Measurements from ENCODE around the gene NAALADL1.

Gene NAALADL1, protein sequence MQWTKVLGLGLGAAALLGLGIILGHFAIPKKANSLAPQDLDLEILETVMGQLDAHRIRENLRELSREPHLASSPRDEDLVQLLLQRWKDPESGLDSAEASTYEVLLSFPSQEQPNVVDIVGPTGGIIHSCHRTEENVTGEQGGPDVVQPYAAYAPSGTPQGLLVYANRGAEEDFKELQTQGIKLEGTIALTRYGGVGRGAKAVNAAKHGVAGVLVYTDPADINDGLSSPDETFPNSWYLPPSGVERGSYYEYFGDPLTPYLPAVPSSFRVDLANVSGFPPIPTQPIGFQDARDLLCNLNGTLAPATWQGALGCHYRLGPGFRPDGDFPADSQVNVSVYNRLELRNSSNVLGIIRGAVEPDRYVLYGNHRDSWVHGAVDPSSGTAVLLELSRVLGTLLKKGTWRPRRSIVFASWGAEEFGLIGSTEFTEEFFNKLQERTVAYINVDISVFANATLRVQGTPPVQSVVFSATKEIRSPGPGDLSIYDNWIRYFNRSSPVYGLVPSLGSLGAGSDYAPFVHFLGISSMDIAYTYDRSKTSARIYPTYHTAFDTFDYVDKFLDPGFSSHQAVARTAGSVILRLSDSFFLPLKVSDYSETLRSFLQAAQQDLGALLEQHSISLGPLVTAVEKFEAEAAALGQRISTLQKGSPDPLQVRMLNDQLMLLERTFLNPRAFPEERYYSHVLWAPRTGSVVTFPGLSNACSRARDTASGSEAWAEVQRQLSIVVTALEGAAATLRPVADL

DNA sequence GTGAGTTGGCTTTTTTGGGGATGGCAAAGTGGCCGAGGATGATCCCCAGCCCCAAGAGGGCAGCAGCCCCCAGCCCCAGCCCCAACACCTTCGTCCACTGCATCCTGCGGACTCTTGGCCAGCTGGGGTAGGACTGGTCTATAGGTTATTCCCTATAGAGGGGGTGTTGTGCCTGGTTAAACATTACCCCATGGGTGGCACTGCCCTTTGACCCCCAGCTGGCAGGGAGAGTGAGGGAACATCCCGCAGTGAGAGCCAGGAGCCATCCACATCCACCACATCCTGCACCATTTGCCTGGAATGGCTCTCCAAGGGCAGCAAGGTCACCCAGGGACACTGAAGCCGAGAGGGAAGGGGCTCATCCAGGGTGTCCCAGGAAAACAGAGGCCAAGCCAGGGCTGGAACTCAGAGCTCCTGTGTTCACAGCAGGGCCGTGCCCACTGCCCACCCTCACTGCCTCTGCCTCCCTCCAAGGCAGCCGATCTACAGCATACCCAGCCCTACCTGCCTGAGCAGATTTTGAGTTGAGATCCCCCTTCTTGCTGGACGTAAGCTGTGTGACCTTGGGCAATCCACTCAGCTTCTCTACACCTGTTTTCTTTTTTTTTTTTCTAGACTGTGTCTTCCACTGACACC is at the start of gene NAALADL1:
TSS of gene NAALADL1 (minus strand) at position 135 of the 636 bp plus-strand sequence. CDS start at position 103, 32 bp downstream.
- no peak for DNase-seq

DNA sequence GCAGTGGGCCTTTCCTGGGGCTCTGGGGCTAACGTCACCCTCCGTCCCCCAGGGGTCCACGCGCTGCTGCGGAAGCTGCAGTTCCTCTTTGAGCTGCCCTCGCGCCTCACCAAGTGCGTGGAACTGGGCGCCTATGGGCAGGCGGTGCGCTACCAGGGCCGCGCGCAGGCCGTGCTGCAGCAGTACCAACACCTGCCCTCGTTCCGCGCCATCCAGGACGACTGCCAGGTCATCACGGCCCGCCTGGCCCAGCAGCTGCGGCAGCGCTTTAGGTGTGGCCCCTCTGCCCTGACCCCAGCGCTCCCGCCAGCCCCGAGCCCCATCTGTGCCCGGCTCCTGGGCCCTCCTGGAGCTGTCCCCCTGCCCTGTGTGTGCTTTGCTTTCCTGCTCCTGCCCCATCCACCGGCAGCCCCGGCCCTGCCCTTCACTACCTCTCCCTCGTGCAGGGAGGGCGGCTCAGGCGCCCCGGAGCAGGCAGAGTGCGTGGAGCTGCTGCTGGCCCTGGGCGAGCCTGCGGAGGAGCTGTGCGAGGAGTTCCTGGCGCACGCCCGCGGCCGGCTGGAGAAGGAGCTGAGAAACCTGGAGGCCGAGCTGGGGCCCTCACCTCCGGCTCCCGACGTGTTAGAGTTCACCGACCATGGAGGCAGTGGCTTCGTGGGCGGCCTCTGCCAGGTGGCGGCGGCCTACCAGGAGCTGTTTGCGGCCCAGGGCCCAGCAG is 49.6 kb upstream of the NAALADL1 start:
- DNase-seq, result no peak

DNA sequence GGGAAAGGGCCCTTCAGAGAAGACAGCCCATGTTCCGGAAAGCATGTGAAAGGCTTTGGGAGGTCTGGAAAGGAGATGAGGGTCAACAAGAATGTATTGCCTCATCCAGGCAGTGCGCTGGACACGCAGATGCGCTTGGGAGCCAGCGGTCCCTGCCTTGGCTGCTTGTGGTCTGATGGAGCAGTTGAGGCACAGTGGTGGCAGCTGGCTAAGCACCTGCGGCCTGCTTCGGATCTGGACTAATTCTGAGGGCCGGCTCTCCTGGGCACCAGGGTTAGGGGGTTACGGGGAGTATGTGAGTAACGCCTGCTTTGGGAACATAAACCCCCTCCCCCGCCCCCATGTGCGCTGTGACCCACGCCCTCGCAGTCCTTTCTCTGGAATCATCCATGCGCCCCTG is 48.7 kb upstream of the NAALADL1 start:
- no peak for DNase-seq

DNA sequence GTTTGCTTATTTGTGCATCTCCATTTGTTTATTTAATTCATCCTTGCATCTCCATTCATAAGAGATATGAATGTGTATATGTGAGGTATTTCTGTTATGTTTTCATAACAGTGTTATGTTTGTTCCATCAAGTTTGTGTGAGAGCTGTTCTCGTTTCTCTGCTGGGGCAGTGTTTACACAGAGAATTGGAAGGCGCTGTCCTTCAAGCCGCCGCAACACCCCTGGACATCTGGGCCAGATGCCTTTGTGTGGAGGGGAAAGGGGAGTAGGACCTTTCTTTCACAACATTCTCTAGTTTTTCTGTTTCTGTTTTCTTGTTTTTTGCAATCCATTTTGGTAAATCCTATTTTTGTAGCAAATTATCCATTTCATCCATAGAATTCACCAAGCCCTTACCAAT is 46.3 kb upstream of the NAALADL1 start:
- no peak for DNase-seq

DNA sequence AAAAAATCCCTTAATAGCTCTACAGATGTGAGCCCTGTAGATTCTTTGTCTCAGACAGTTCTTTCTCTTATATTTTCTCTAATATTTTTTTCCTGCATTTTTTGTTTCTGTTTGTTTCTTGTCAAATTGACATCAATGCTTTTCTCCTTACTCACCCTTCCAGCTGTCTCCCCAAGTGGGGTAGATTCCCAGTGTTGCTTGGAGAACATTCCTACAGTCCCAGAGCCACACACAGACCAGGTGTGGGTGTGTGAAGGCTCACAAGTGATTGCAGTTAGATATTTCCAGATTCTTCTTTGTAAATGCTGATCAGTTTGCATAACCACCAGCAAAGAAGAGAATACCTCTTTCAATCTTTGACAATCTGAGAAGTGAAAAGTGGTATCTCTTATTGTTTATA is 45.1 kb upstream of the NAALADL1 start:
- DNase-seq, result no peak

DNA sequence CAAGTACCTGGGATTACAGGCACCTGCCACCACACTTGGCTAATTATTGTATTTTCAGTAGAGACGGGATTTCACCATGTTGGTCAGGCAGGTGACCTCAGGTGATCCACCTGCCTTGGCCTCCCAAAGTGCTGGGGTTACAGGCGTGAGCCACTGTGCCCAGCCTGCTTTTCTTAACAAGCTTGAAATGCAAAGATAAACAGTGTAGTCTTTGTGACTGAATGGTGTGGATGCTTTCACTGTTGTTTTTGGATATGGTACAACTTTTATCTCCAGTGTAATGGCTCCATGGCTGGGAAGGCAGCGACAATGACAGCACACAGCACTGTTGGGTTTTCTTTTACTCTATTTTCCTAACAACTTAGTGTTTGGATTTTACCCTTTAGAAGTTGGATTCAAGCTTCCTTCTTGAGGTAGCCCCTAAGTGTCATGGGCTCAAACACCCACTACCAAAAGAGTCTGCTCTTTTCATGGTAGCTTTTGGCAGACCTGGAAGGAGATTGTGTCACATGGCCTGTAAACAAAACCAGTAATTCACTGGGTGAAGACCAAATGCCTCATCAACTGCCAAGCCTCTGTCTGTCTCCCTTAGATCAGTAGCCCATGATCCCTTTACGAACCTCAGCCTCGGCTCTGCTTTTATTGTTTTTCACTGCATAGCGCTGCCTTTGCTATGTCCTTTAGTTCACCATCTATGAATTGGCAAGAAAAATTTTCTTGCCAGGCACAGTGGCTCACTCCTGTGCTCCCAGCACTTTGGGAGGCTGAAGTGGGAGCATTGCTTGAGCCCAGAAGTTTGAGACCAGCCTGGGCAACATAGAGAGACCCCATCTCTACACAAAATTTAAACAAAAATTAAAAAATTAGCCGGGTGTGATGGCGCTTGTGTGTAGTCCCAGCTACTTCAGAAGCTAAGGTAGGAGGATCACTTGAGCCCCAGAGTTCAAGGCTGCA is 44.1 kb upstream of the NAALADL1 start:
- DNase-seq, result no peak

DNA sequence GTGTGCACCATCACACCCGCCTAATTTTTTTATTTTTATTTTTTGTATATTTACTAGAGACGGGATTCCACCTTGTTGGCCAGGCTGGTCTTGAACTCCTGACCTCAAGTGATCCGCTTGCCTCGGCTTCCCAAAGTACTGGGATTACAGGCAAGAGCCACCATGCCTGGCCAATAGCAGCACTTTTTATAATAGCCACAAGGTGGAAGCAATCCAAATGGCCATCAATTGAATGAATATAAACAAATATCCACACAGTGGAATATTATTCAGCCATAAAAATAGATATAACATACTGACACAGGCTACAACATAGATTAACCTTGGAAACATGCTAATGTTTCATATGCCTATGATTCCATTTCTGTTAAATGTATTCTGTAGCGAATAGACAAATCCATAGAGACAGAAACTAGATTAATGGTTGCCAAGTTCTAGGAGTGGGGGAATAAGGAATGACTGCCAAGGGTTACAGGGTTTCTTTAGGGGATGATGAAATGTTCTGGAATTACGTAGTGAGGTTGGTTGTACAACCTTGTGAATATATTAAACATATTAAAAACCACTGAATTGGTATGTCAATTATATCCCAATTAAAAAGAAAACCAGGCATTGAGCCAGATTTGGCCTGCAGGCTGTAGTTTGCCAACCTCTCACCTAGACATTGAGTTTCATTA is 42.5 kb upstream of the NAALADL1 start:
- no peak for DNase-seq

DNA sequence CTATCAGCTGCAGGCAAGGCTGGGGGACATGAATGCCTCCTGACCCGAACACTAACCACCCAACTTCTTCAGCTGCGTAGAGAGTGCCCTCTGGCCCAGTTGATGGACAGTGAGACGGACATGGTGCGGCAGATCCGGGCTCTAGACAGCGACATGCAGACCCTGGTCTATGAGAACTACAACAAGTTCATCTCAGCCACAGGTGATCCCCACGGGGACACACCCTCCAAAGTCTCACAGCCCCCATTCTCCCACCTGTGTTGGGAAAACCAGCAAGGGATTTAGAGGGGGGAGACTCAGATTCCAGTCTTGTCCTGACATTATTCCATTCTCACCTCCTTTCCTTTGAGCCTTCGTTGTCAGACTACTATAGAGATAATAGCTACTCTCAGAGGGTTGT is 38.6 kb upstream of the NAALADL1 start:
- DNase-seq, result no peak

DNA sequence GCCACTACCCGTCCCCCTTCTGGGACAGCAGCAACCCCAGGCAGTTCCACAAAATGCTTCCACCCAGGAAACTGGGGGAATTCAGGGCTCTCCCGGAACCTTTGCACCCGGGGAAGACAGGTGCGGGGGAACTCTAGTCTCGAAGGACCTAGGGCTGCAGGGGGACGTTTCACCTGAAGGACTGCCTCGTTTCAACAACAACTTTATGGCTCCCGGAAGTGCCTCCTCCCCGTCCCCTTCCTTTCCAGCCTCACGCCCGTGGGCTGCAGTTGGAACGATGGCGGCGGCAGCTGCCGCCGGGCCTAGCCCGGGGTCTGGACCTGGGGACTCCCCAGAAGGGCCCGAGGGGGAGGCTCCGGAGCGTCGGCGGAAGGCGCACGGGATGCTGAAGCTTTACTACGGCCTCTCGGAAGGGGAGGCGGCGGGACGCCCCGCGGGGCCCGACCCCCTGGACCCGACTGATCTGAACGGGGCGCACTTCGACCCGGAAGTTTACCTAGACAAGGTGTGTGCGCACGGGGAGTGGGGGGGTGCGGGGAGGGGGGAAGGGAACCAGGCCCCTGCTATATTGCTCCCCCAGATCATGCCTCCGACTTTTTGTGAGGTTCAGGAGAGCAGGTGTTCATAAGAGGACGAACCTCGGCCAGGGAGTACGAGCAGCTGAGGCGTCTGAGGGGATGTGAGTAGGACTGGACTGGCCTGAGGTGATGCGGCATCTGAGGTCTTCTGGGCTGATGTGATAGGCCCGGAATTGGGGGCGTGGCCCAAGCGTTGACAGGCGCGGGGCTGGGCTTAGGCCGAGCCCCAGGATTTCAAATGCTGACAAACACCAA is 37.8 kb upstream of the NAALADL1 start, which contains the start of gene VPS51:
TSS of gene VPS51 (plus strand) at position 241 of the 833 bp plus-strand sequence. CDS start at position 278, 37 bp downstream.
- peak; percentile 94 for DNase-seq

DNA sequence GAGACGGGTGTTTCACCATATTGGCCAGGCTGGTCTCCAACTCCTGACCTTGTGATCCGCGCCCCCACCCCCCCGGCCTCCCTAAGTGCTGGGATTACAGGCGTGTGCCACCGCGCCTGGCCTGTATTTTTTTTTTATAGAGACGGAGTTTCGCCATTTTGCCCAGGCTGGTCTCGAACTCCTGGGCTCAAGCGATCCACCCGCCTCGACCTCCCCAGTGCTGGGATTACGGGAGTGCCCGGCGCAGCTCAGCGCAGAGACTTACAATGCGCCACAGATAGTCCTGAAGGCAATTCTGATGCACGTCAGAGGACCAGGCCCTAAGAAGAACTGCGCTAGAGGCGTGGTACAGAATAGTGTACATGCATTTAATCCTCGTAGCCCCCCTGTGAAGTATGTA is 37.1 kb upstream of the NAALADL1 start:
- DNase-seq, result no peak

DNA sequence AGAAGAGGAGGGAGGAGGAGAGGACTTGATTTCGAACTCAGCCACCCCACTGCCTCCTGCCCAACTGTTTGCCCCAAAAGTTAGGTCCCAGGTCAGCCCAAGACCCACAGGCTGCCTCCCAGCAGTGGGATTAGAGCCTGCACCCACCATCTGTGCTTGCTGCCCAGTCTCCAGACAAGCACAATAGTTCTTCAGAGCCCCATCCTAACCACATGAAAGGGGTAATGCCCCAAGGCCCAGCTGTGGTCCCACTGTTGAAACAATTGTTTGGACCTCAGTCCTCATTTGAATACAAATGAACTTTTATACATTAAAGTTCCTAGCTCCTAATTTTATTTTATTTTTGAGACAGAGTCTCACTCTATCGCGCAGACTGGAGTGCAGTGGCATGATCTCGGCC is 32.3 kb upstream of the NAALADL1 start:
- DNase-seq, result no peak

DNA sequence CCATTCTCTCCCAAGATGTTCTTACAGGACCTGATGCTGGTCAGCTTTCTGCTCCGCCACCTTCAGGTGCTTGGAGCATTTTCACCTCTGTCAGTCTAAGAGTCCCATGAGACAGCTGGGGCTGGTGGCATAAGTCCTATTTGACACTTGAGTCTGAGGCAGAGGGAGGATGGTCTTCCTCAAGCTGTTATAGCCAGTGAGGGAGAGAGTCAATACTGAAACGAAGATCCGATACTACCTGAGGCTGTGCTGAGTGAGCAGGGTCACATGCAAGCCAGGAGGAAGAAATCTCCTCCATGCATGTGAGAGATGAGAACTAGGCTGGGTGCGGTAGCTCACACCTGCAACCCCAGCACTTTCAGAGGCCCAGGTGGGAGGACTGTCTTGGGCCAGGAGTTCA is 31.3 kb upstream of the NAALADL1 start:
- DNase-seq, result no peak

DNA sequence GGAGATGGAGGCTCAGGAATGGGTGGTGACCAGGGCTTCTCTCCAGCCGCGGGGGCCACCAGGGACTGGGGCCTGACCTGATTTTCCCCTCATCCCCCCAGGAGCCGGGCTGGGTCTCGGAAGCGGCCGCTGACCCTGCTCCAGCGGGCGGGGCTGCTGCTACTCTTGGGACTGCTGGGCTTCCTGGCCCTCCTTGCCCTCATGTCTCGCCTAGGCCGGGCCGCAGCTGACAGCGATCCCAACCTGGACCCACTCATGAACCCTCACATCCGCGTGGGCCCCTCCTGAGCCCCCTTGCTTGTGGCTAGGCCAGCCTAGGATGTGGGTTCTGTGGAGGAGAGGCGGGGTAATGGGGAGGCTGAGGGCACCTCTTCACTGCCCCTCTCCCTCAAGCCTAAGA is 29.5 kb upstream of the NAALADL1 start:
- DNase-seq, result no peak

DNA sequence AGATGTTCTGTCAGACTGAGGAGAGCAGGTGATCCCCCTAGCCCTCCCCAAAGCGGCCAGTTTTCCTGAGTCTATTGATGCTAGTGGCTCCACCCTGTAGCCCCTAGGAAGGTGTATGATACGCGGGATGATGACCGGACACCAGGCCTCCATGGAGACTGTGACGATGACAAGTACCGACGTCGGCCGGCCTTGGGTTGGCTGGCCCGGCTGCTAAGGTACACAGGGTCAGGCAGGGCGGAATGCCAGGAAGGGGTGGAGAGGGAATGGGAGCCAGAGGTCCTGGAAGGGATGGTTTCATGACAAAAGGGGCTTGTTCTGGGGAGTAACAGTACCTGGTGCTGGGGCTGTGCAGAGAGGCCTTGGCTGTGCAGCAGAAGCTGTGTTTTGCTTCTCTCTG is 28.9 kb upstream of the NAALADL1 start:
- DNase-seq, result no peak

DNA sequence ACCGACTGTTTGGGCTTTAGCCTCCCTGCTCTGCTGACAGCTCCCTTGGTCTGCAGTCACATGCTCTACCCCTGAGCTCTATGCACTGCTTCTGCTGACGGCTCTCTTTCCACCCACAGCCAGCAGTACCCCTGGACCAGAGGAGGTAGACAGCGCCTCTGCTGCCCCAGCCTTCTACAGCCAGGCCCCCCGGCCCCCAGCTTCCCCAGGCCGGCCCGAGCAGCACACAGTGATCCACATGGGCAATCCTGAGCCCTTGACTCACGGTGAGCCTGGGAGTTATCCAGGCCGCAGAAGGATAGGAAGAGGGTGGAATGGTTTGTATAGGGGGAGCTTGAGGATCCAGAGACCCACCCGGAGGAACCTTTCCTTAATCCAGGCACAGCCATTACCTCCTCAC is 28.5 kb upstream of the NAALADL1 start:
- DNase-seq, result no peak

DNA sequence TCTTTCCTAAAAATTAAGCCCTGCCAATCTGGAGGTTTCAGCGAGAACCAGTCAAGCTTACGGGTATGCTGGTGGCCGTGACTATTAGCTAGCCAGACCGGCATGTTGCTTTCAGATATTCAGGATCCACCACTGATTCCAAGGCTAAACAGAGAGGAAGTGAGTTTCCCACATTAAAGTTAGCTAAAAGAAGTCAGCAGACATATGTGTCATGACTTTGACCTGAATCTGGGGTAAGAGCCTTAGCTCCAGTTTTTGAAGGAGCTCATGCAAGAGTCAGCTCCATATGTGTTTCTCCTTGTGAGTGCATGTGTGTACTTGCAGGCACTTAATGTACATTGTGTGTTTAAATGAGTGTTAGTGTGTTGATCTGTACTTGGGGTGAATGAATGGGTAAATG is 27.1 kb upstream of the NAALADL1 start:
- DNase-seq, result no peak

DNA sequence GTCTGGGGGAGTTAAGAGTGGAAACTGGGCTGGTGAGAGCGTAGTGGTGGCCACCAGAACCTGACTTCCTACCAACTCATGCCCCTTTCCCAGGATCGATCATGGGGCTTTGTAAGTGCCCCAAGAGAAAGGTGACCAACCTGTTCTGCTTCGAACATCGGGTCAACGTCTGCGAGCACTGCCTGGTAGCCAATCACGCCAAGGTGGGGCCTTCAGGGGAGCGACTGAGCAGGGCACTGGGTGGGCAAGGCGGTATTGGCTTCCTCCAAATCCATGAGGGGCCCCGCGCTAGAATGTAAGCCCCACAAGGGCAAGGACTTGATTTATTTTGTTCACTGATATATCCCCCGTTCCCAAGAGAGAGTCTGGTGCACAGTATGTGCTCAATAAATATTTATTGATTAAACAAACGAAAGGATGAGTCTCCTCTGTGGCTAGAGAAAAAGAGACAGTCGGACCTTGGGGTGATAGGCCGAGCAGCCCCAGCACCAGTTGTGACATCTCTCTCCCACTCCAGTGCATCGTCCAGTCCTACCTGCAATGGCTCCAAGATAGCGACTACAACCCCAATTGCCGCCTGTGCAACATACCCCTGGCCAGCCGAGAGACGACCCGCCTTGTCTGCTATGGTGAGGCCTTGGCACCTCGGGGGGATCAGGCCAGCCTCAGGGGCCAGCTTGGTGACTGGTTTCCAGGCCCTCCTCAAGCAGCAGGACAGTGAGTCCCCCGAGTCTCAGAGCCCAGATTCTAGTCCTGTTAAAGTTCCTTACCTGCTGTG is 26.4 kb upstream of the NAALADL1 start:
- DNase-seq, result no peak

DNA sequence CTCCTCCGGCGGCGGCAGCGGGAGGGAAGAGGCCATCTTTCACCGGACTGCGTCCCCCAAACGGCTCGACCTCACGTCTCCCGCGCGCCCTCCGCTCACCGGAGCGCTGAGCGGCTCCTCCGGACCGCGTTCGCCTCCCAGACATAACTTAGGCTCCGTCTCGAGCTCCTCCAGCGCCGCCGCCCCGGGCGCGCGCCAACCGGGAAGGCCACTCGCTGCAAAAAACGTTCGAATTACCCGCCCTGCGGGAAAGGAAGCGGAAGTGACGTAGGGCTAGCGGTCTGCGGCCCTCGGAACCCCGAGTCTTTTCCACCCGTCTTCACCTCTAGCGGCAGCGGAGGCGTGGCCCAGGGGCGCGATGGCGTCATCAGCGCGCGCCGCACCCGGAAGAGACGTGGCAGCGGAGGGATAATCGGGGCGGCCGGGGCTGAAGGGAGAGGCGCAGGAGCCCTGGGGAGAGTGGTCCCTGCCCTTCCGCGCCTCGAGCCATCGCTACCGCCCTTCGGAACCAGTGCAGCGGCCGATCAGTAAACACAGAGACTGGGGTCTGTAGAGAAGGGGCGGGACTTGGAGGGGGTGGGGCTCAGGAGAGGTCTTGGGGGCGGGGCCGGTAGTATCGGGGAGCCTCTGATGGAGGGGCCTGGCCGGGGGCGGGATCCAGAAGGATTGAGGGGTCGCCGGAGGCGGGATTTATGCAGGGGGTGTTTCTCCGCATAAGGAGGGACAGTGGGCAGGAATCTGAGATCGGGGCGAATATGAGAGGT is 25.7 kb upstream of the NAALADL1 start, which contains the start of the genes CDCA5 and ZFPL1:
TSS of gene CDCA5 (minus strand) at position 207 of the 764 bp plus-strand sequence. CDS start at position 145, 62 bp downstream.
TSS of gene ZFPL1 (plus strand) at position 389 of the 764 bp plus-strand sequence. CDS start 477 bp downstream, outside the sequence.
- peak; percentile 94 for DNase-seq

Data from hematopoietic multipotent progenitor cell treated with erythropoietin and hydrocortisone succinate and interleukin-3 and kit ligand, for 8 days (in vitro differentiated cells).